Lung (tissue), 12 donors: ENCODE results near the gene PMM1. TPM values are rescaled to one million over a fixed set of nuclear protein-coding genes. Genes with fewer than 3 reads are reported as not detected.
"Not testable (repeated sequence)": the region's sequence is repeated elsewhere in the genome, so short reads cannot be mapped to it uniquely, and the experiment has no call there.

Experiments used
- ATAC-seq: fragments of 200-7000 bp; cut with Tn5 transposase; one replicate; pipeline ENCODE4 v1.9.1; 2020; ENCODE audit warnings: moderate number of reproducible peaks; ENCODE audit not compliant: insufficient read depth, low FRiP score
- DNase-seq, 3 donors: peaks; one replicate each; pipeline ENCODE4 v3.0.0-alpha.2; 2013 to 2017
- H3K27ac ChIP-seq, 2 donors: one replicate each; pipeline ENCODE4 v1.5.1; 2013; ENCODE audit warnings: mild to moderate bottlenecking in 2 of 2, moderate library complexity in 2 of 2, control low read depth in 1 of 2, inconsistent platforms in 1 of 2, low read depth in 1 of 2, low read length in 1 of 2
- H3K27me3 ChIP-seq, 3 donors: one replicate each; pipeline ENCODE4 v1.5.1; 2013; ENCODE audit warnings: low read length in 2 of 3; ENCODE audit not compliant: control insufficient read depth in 3 of 3, insufficient read depth in 3 of 3
- H3K36me3 ChIP-seq, 4 donors: one replicate each; pipeline ENCODE4 v1.5.1; 2013; ENCODE audit warnings: low read length in 4 of 4, mild to moderate bottlenecking in 1 of 4, moderate library complexity in 1 of 4; ENCODE audit not compliant: control insufficient read depth in 4 of 4, insufficient read depth in 4 of 4
- H3K4me1 ChIP-seq, 5 donors: one replicate each; pipeline ENCODE4 v1.5.1; 2013; ENCODE audit warnings: low read length in 5 of 5, mild to moderate bottlenecking in 2 of 5, moderate library complexity in 1 of 5; ENCODE audit not compliant: control insufficient read depth in 5 of 5, insufficient read depth in 5 of 5
- H3K4me3 ChIP-seq: one replicate; pipeline ENCODE4 v1.5.1; 2013; ENCODE audit warnings: mild to moderate bottlenecking, control low read depth, moderate library complexity
- H3K9ac ChIP-seq, 2 donors: one replicate each; pipeline ENCODE4 v1.5.1; 2013; ENCODE audit warnings: low read length in 2 of 2, control low read depth in 1 of 2; ENCODE audit not compliant: insufficient read depth in 1 of 2
- H3K9me3 ChIP-seq, 4 donors: one replicate each; pipeline ENCODE4 v1.5.1; 2013; ENCODE audit warnings: low read length in 3 of 4, mild to moderate bottlenecking in 1 of 4, moderate library complexity in 1 of 4; ENCODE audit not compliant: control insufficient read depth in 4 of 4, insufficient read depth in 3 of 4
- CTCF ChIP-seq: IDR thresholded peaks from 2 replicates; pipeline ENCODE4 v1.5.1; 2012; ENCODE audit warnings: mild to moderate bottlenecking; ENCODE audit errors: control extremely low read depth, extremely low read depth
- WGBS, 2 donors: extraction: QIAGEN DNeasy Blood & Tissue Kit; methylation state at CpG; one replicate each; pipeline ENCODE4 v1.1.7; 2013; 5-methylcytosine and 5-hydroxymethylcytosine counted together
- polyA plus RNA-seq, 2 donors: library from polyadenylated mRNA; stranded (reverse); fragments of 200-250 nt; gene quantifications; one replicate each; pipeline ENCODE4 v1.2.1, GENCODE V29; 2013
- total RNA-seq, 2 donors: library from RNA; depleted of rRNA in 1 of 2; stranded (reverse); fragments of >200 nt in 1 of 2; gene quantifications; one replicate each; pipeline ENCODE4 v1.2.1, GENCODE V29; 2014 to 2021
- donor health status: control.
- donor health status: control.
- donor health status: Bipolar disorder and iron deficiency.
- donor health status: healthy.
- donor health status: DM: yes; HTN: yes; CAD: no.

PMM1 gene
- total and polyA plus RNA-seq, 4 donors, result 23.0 to 62.2 (median 44.0) TPM

GRCh38 chr22:41576877-41577276, 12.8 kb downstream of the PMM1 start:
- WGBS, 2 donors, result 75 to 82% methylated on average over 9 of the region's 9 CpGs
- Histone ChIP-seq H3K36me3 (peaks cover 3 to 39% (median 28%) of the 10 kb centered on the region in 4 donors), H3K4me3 (no peak overlapping the region), H3K9ac (no peak overlapping the region), H3K4me1 (peaks cover 0 to 10% (median 0%) of the 10 kb centered on the region in 5 donors), H3K27me3 (no peaks in the 10 kb centered on the region), H3K9me3 (no peaks in the 10 kb centered on the region), H3K27ac (no peak overlapping the region)
- no peak for TF ChIP-seq CTCF
- ATAC-seq (no peak), DNase-seq (peak; percentile 61 to 68 (median 62))

- Histone ChIP-seq H3K27ac (no peak overlapping the region), H3K36me3 (peaks cover 6 to 37% (median 27%) of the 10 kb centered on the region in 4 donors), H3K9me3 (no peaks in the 10 kb centered on the region), H3K4me3 (no peak overlapping the region), H3K9ac (no peak overlapping the region), H3K4me1 (peaks cover 0 to 10% (median 0%) of the 10 kb centered on the region in 5 donors), H3K27me3 (no peaks in the 10 kb centered on the region)
- WGBS, 2 donors, result 92 to 95% methylated on average over 14 to 15 of the region's 15 CpGs
- DNase-seq (no peak), ATAC-seq (no peak)
- TF ChIP-seq CTCF, result no peak
Observed at GRCh38 chr22:41575533-41575932, 14.1 kb downstream of the PMM1 start.

GRCh38 chr22:41574847-41575381, 14.7 kb downstream of the PMM1 start:
- DNase-seq, result peak; percentile 82 to 89 (median 83)
- Histone ChIP-seq H3K4me1 (peaks cover 0 to 10% (median 0%) of the 10 kb centered on the region in 5 donors), H3K4me3 (no peak overlapping the region), H3K36me3 (peaks cover 6 to 33% (median 21%) of the 10 kb centered on the region in 4 donors), H3K9me3 (no peaks in the 10 kb centered on the region), H3K27ac (peak overlapping the region in 1 of 2 donors; percentile 9), H3K27me3 (no peaks in the 10 kb centered on the region), H3K9ac (peak overlapping the region in 1 of 2 donors; percentile 28)
- TF ChIP-seq CTCF, result no peak
- ATAC-seq, result no peak
- WGBS, 2 donors, result 70 to 82% methylated on average over 26 of the region's 26 CpGs

- peaks cover 6 to 21% (median 16%) of the 10 kb centered on the region in 4 donors for H3K36me3 ChIP-seq
- DNase-seq (no peak), ATAC-seq (no peak)
- H3K9ac ChIP-seq, result no peak overlapping the region
- H3K27ac ChIP-seq, result no peak overlapping the region
- no peak for TF ChIP-seq CTCF
- no peaks in the 10 kb centered on the region for H3K9me3 ChIP-seq
- peaks cover 0 to 10% (median 0%) of the 10 kb centered on the region in 5 donors for H3K4me1 ChIP-seq
- H3K4me3 ChIP-seq, result no peak overlapping the region
- WGBS, 2 donors, result 90 to 94% methylated on average over 11 of the region's 11 CpGs
- H3K27me3 ChIP-seq, result no peaks in the 10 kb centered on the region
Observed at GRCh38 chr22:41573677-41574076, 16.0 kb downstream of the PMM1 start.

- not testable (repeated sequence) for H3K27me3 ChIP-seq, H3K27ac ChIP-seq, ATAC-seq, H3K9ac ChIP-seq, DNase-seq, H3K4me3 ChIP-seq, H3K9me3 ChIP-seq
- 93 to 95% methylated on average over 3 of the region's 3 CpGs for WGBS, 2 donors
- Histone ChIP-seq H3K36me3 (peaks cover 5 to 14% (median 9%) of the 10 kb centered on the region in 4 donors), H3K4me1 (peaks cover 0 to 13% (median under 1%) of the 10 kb centered on the region in 5 donors)
Observed at GRCh38 chr22:41572305-41572704, 17.3 kb downstream of the PMM1 start.
